Duodenal mucosa (tissue), 2 donors: ENCODE measurements around the gene AP1M1.

ENCODE experiments used
- H3K27ac ChIP-seq: one replicate; pipeline ENCODE4 v1.7.0; 2013; ENCODE audit warnings: low read depth, low read length
- H3K27me3 ChIP-seq, 2 donors: one replicate each; pipeline ENCODE4 v1.7.0; 2013; ENCODE audit warnings: low read length in 2 of 2, control low read depth in 1 of 2; ENCODE audit not compliant: insufficient read depth in 2 of 2, control insufficient read depth in 1 of 2
- H3K36me3 ChIP-seq, 2 donors: one replicate each; pipeline ENCODE4 v1.7.0; 2013; ENCODE audit warnings: low read length in 2 of 2, control low read depth in 1 of 2; ENCODE audit not compliant: insufficient read depth in 2 of 2, control insufficient read depth in 1 of 2
- H3K4me1 ChIP-seq, 2 donors: one replicate each; pipeline ENCODE4 v1.7.0; 2013; ENCODE audit warnings: low read length in 2 of 2, control low read depth in 1 of 2; ENCODE audit not compliant: insufficient read depth in 2 of 2, control insufficient read depth in 1 of 2
- H3K4me3 ChIP-seq, 2 donors: one replicate each; pipeline ENCODE4 v1.7.0; 2013; ENCODE audit warnings: low read length in 2 of 2, low read depth in 1 of 2
- H3K9ac ChIP-seq, 2 donors: one replicate each; pipeline ENCODE4 v1.7.0; 2013; ENCODE audit warnings: low read length in 2 of 2, low read depth in 1 of 2
- H3K9me3 ChIP-seq, 2 donors: one replicate each; pipeline ENCODE4 v1.7.0; 2013; ENCODE audit warnings: low read length in 2 of 2, control low read depth in 1 of 2; ENCODE audit not compliant: control insufficient read depth in 1 of 2

Gene AP1M1

GRCh38 chr19:16206637-16207036, 8.9 kb downstream of the AP1M1 start:
- H3K9me3 ChIP-seq: no peaks in the 10 kb centered on the region
- H3K4me1 ChIP-seq: no peaks in the 10 kb centered on the region
- peaks cover 47 to 86% of the 10 kb centered on the region in 2 donors for H3K36me3 ChIP-seq
- no peaks in the 10 kb centered on the region for H3K27me3 ChIP-seq
- no peak overlapping the region for H3K4me3 ChIP-seq
- no peak overlapping the region for H3K9ac ChIP-seq
- no peak overlapping the region for H3K27ac ChIP-seq

GRCh38 chr19:16207063-16207462, 9.4 kb downstream of the AP1M1 start:
- Histone ChIP-seq H3K9ac (no peak overlapping the region), H3K4me1 (no peaks in the 10 kb centered on the region), H3K4me3 (no peak overlapping the region), H3K36me3 (peaks cover 48 to 82% of the 10 kb centered on the region in 2 donors), H3K27ac (no peak overlapping the region), H3K9me3 (no peaks in the 10 kb centered on the region), H3K27me3 (no peaks in the 10 kb centered on the region)

DNA sequence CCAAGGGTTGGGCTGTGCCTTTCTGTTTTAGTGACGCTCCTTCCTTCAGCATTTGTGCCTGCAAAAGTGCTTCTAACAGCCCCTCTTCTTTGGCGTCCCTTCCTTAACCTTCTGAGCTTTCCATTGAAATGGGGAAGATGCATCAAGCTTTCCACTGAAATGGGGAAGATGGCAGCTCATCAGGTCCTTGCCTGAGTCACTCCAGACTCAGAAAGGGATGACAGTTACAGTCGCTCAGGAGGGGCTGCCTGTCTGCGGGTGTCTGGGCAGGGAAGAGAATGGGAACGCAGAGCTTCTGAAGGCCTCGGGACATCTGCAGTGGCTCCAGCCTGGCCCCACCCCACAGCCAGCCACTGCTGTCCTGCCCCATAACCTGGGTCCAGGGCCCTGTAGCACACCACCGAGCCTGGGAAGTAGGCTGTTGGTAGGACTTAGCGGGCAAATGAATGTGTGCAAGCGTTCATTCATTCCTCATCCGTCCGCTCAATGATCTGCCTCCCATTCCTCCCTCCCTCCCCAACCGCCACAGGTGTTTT, 9.8 kb downstream of the AP1M1 start:
- Histone ChIP-seq H3K4me3 (no peak overlapping the region), H3K4me1 (no peaks in the 10 kb centered on the region), H3K36me3 (peaks cover 52 to 77% of the 10 kb centered on the region in 2 donors), H3K9ac (no peak overlapping the region), H3K27me3 (no peaks in the 10 kb centered on the region), H3K27ac (no peak overlapping the region), H3K9me3 (no peaks in the 10 kb centered on the region)

DNA sequence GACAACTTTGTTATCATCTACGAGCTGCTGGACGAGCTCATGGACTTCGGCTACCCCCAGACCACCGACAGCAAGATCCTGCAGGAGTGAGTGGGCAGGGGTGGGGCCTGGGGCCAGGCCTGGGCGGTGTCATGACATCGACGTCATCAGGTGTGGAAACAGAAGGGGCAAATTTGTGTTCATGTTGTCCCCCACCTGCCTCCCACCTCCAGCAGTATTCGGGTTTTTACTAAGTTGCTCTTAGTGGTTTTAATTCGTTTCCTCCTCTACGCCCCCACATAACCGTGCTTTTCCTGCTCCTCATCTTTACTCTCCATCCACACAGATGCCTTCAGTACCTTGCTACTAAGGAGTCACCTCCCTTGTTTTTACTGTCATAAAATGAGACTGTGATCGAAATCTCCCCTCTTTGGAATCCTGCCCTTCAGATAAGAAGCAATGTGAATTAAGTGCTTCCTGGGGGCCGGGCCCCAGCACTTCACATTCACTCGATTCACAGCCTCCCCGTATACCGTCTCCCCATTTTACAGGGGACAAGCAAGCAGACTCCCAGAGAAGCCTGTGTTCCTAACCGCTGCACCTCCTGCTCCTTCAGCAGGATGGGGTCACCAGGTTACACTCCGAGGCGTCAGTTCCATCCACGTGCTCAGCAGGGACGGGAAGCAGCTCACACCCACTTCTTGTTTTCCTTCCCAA, 10.5 kb downstream of the AP1M1 start:
- no peak overlapping the region for H3K9ac ChIP-seq
- H3K36me3 ChIP-seq: peaks cover 47 to 71% of the 10 kb centered on the region in 2 donors
- H3K4me3 ChIP-seq: no peak overlapping the region
- H3K27ac ChIP-seq: no peak overlapping the region
- H3K27me3 ChIP-seq: no peaks in the 10 kb centered on the region
- H3K9me3 ChIP-seq: no peaks in the 10 kb centered on the region
- H3K4me1 ChIP-seq: no peaks in the 10 kb centered on the region

DNA sequence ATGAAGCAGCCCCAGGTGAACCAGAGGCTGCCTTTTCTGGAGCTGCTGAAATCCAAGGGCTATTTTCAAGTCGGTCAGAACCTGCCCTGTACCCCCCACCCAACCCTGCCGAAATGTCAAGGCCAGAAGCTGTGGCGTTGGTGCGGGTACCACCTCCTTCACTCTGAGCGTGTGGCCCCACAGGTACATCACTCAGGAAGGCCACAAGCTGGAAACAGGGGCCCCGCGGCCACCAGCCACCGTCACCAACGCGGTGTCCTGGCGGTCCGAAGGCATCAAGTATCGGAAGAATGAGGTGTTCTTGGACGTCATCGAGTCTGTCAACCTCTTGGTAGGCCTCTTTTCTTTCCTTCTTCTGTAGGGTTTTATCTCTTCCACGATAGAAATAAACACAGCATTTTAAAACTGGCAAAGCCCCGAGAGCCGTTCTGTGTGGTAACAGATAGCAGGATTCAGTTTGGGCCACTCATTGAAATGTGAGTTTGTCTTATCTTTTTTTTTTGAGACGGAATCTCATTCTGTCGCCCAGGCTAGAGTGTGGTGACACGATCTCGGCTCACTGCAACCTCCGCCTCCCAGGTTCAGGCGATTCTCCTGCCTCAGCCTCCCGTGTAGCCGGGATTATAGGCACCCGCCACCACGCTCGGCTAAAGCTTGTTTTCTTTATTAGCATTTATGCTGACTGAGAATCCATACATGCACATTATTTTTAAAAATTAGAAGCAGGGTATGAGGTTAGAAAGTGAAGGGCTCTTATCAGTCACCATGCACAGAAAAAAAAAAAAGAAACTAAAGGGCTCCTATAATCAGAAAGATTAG, 11.3 kb downstream of the AP1M1 start:
- Histone ChIP-seq H3K36me3 (peaks cover 39 to 62% of the 10 kb centered on the region in 2 donors), H3K27ac (no peak overlapping the region), H3K27me3 (no peaks in the 10 kb centered on the region), H3K4me3 (no peak overlapping the region), H3K4me1 (no peaks in the 10 kb centered on the region), H3K9ac (no peak overlapping the region), H3K9me3 (no peaks in the 10 kb centered on the region)

GRCh38 chr19:16210168-16210567, 12.5 kb downstream of the AP1M1 start:
- Histone ChIP-seq H3K9ac (no peak overlapping the region), H3K27ac (no peak overlapping the region), H3K9me3 (no peaks in the 10 kb centered on the region), H3K4me1 (no peaks in the 10 kb centered on the region), H3K4me3 (no peak overlapping the region), H3K27me3 (no peaks in the 10 kb centered on the region), H3K36me3 (peaks cover 34 to 56% of the 10 kb centered on the region in 2 donors)

DNA sequence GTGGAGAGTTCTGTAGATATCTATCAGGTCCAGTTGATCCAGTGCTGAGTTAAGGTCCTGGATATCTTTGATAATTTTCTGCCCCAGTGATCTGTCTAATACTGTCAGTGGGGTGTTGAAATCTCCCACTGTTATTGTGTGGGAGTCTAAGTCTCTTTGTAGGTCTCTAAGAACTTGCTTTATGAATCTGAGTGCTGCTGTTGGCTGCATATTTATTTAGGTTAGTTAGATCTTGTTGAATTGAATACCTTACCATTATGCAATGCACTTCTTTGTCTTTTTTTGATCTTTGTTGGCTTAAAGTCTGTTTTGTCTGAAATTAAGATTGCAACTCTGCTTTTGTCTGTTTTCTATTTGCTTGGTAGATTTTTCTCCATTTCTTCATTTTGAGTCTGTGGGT, 15.4 kb downstream of the AP1M1 start:
- H3K9ac ChIP-seq: no peak overlapping the region
- H3K27me3 ChIP-seq: no peaks in the 10 kb centered on the region
- no peaks in the 10 kb centered on the region for H3K9me3 ChIP-seq
- peaks cover 18 to 45% of the 10 kb centered on the region in 2 donors for H3K36me3 ChIP-seq
- no peak overlapping the region for H3K27ac ChIP-seq
- no peak overlapping the region for H3K4me3 ChIP-seq
- H3K4me1 ChIP-seq: no peaks in the 10 kb centered on the region

- Histone ChIP-seq H3K36me3 (peaks cover 13 to 37% of the 10 kb centered on the region in 2 donors), H3K27ac (no peak overlapping the region), H3K4me1 (no peaks in the 10 kb centered on the region)
Measured at GRCh38 chr19:16216744-16217670, 19.3 kb downstream of the AP1M1 start.

DNA sequence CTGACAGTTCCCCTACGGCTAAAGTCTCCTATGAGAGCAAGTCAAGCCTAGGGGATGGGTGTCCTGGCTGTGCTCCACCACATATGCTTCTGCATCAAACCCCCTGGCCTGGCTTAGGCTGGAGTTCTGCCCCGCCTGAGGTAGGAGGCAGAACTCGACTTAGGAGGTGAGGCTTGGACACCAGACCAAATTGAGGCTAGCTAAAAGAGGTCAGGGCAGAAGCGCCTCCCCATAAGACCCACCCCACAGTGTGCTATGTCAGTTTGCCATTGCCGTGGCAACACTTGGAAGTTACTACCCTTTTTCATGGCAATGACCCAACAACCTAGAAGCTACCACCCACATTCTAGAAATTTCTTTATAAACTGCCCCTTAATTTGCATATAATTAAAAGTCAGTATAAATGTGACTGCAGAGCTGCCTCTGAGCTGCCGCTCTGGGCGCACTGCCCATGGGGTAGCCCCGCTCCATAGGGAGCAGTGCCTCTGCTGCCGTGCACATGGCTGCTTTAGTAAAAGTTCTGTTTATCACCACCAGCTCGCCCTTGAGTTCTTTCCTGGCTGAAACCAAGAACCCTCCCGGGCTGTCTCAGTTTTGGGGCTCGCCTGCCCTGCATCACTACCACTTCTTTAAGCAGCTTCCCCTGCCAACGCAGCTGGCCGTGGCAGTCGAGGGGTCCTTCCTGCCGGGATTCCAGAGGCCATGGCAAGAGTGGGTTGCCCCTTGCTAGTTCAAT, 20.2 kb downstream of the AP1M1 start:
- H3K4me1 ChIP-seq: no peaks in the 10 kb centered on the region

More at GRCh38 chr19:16216744-16217670, 19.3 kb downstream of the AP1M1 start:
- H3K9me3 ChIP-seq: peaks cover 16 to 22% of the 10 kb centered on the region in 2 donors
- no peak overlapping the region for H3K9ac ChIP-seq
- H3K27me3 ChIP-seq: no peaks in the 10 kb centered on the region
- no peak overlapping the region for H3K4me3 ChIP-seq

More for the DNA sequence above, 20.2 kb downstream of the AP1M1 start:
- Histone ChIP-seq H3K27me3 (no peaks in the 10 kb centered on the region), H3K9me3 (peaks cover 16 to 22% of the 10 kb centered on the region in 2 donors), H3K4me3 (no peak overlapping the region), H3K36me3 (peaks cover 8 to 43% of the 10 kb centered on the region in 2 donors), H3K27ac (no peak overlapping the region), H3K9ac (no peak overlapping the region)
